Stimulated activated CD8-positive, alpha-beta memory T cell treated with anti-CD3 and anti-CD28 coated beads, Interleukin-15, amount 100 ng/mL, for 24 hours (primary cell): Measurements from ENCODE around the gene GRXCR1.

Experiments
- DNase-seq: peaks from one replicate; pipeline ENCODE4 v3.0.0-alpha.2; 2020; ENCODE audit warnings: low read depth

GRXCR1 gene

GRCh38 chr4:42892413-42892812, at the start of gene GRXCR1:
TSS of gene GRXCR1 (plus strand) at chr4:42892713. CDS start at chr4:42893267, 554 bp downstream.
- no peak for DNase-seq

GRCh38 chr4:42843694-42844093, 48.8 kb upstream of the GRXCR1 start:
- DNase-seq = no peak

- DNase-seq = no peak
Measured at GRCh38 chr4:42844422-42845070, 48.0 kb upstream of the GRXCR1 start.

- DNase-seq = no peak
Measured at GRCh38 chr4:42845586-42845985, 46.9 kb upstream of the GRXCR1 start.

GRCh38 chr4:42855779-42856178, 36.7 kb upstream of the GRXCR1 start:
- DNase-seq = no peak

- DNase-seq = peak; percentile 2
Measured at GRCh38 chr4:42865572-42866189, 26.8 kb upstream of the GRXCR1 start.

- DNase-seq = no peak
Measured at GRCh38 chr4:42871261-42871660, 21.3 kb upstream of the GRXCR1 start.

GRCh38 chr4:42871671-42872290, 20.7 kb upstream of the GRXCR1 start:
- no peak for DNase-seq

GRCh38 chr4:42878863-42879262, 13.7 kb upstream of the GRXCR1 start:
- no peak for DNase-seq

GRCh38 chr4:42881253-42881652, 11.3 kb upstream of the GRXCR1 start:
- no peak for DNase-seq

GRCh38 chr4:42891644-42892043, 869 bp upstream of the GRXCR1 start:
- DNase-seq = no peak

- no peak for DNase-seq
Measured at GRCh38 chr4:42895452-42895851, 2.9 kb downstream of the GRXCR1 start.

GRCh38 chr4:42904986-42905385, 12.5 kb downstream of the GRXCR1 start:
- DNase-seq = no peak

- DNase-seq = no peak
Measured at GRCh38 chr4:42905591-42905990, 13.1 kb downstream of the GRXCR1 start.

- DNase-seq = no peak
Measured at GRCh38 chr4:42906341-42906740, 13.8 kb downstream of the GRXCR1 start.

- no peak for DNase-seq
Measured at GRCh38 chr4:42906891-42907759, 14.6 kb downstream of the GRXCR1 start.

- DNase-seq = no peak
Measured at GRCh38 chr4:42910459-42910858, 17.9 kb downstream of the GRXCR1 start.

GRCh38 chr4:42914937-42915336, 22.4 kb downstream of the GRXCR1 start:
- DNase-seq = no peak

- no peak for DNase-seq
Measured at GRCh38 chr4:42915484-42915883, 23.0 kb downstream of the GRXCR1 start.

GRCh38 chr4:42917296-42917695, 24.8 kb downstream of the GRXCR1 start:
- no peak for DNase-seq

GRCh38 chr4:42923431-42923830, 30.9 kb downstream of the GRXCR1 start:
- no peak for DNase-seq

- no peak for DNase-seq
Measured at GRCh38 chr4:42925921-42926320, 33.4 kb downstream of the GRXCR1 start.

- no peak for DNase-seq
Measured at GRCh38 chr4:42927946-42928345, 35.4 kb downstream of the GRXCR1 start.
